ENCODE data around the gene CCDC197. TPM values are rescaled to one million over a fixed set of nuclear protein-coding genes. Genes with fewer than 3 reads are reported as not detected.

CCDC197 gene
- total and polyA plus RNA-seq, 9 of the 15 experiments (the other 6 are each of a cell fraction or from before 2014, with no cell fraction given), result not detected

DNA sequence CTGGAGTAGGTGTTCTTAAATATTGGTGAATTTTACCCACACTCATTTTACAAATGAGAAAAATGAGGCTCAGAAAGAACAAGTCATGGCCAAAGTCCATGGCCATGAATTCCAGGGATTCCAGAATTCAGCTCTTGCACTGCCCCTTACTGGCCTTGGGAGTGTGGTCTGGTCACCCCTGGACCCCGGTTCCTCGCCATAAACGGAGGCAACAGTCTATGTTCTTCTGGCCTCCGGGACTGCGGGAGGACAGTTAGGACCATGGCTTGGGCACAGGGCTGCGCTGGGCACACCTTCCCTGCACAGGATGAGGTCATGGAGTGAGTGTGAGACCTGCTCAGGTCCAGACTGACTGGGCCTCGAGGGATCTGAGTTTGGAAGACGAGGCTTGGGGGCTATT is 6.9 kb downstream of the CCDC197 start:
- DNase-seq (ENCODE audit: extremely low read depth in 1 of 4, low spot score in 3 of 4) (no peak), ATAC-seq (no peak), FAIRE-seq (no peak)
- no peaks in the 10 kb centered on the region for H3K79me2 ChIP-seq (ENCODE audit: control insufficient read depth, insufficient read depth, low read length)
- peaks cover 5% of the 10 kb centered on the region; the same call in 1 of the 2 replicates for H4K20me1 ChIP-seq (replicated peaks; ENCODE audit: control insufficient read depth, insufficient read depth, low read length)
- TF ChIP-seq ZNF586 (CRISPR knock-in tag; conservative IDR thresholded peaks at IDR 0.05) (no peak), ATF1 (CRISPR knock-in tag; IDR thresholded peaks at IDR 0.05) (no peak), ATF1 (tag; IDR thresholded peaks at IDR 0.05) (no peak), RUNX1 (IDR thresholded peaks at IDR 0.05; ENCODE audit: low read depth) (no peak), POLR2G (IDR thresholded peaks at IDR 0.05; ENCODE audit: low read depth, low read length) (no peak)
- TF ChIP-seq, protein P1, sequence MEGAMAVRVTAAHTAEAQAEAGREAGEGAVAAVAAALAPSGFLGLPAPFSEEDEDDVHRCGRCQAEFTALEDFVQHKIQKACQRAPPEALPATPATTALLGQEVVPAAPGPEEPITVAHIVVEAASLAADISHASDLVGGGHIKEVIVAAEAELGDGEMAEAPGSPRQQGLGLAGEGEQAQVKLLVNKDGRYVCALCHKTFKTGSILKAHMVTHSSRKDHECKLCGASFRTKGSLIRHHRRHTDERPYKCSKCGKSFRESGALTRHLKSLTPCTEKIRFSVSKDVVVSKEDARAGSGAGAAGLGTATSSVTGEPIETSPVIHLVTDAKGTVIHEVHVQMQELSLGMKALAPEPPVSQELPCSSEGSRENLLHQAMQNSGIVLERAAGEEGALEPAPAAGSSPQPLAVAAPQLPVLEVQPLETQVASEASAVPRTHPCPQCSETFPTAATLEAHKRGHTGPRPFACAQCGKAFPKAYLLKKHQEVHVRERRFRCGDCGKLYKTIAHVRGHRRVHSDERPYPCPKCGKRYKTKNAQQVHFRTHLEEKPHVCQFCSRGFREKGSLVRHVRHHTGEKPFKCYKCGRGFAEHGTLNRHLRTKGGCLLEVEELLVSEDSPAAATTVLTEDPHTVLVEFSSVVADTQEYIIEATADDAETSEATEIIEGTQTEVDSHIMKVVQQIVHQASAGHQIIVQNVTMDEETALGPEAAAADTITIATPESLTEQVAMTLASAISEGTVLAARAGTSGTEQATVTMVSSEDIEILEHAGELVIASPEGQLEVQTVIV (CRISPR knock-in tag; IDR thresholded peaks at IDR 0.05; ENCODE audit: borderline replicate concordance), result no peak
- H3K9ac ChIP-seq (ENCODE audit: insufficient read depth in 1 of 2, low read depth in 2 of 2, low read length in 2 of 2), result no peak overlapping the region
- no peak overlapping the region for H3K4me2 ChIP-seq (ENCODE audit: insufficient read depth, low read length)
- ChIA-PET POLR2A (interaction anchor here (0.6 kb wide), 1 partner anchor 77 kb away, joined by 3 read pairs; the partner anchor contains the start of genes DDX24 and IFI27L1), CTCF (ENCODE audit: low intra/inter-chr PET ratio) (no interaction called here)
- intact Hi-C loops (cut with micrococcal nuclease), result loop anchor here (5.0 kb wide), 2 partner anchors 67 to 347 kb away; no protein-coding TSS in a partner anchor
- H3K36me3 ChIP-seq (ENCODE audit: control insufficient read depth, insufficient read depth, low read length), result no peaks in the 10 kb centered on the region
- WGBS (ENCODE audit: insufficient coverage, low coverage, missing lambda C conversion rate), result 0% methylated on average over 8 of the region's 8 CpGs
- peaks cover 0 to 11% of the 10 kb centered on the region in 2 experiments; a peak in 2 of 5 replicates for H3K27me3 ChIP-seq (ENCODE audit: control insufficient read depth in 2 of 2, insufficient read depth in 2 of 2, low read length in 2 of 2)
- H3K27ac ChIP-seq (ENCODE audit: extremely low read depth, low read depth, low read length), result no peak overlapping the region
- BruUV-seq (replicated peaks), result no TSS peak
- H3K4me3 ChIP-seq, result no peak overlapping the region
- no peak overlapping the region for H2AFZ ChIP-seq (ENCODE audit: low read depth, low read length)
- peaks cover 0 to 6% of the 10 kb centered on the region in 2 experiments; a peak in 2 of 5 replicates for H3K4me1 ChIP-seq (replicated peaks in 1 of 2; ENCODE audit: control insufficient read depth in 2 of 2, insufficient read depth in 2 of 2, low read length in 2 of 2)
- no peaks in the 10 kb centered on the region for H3K9me1 ChIP-seq (ENCODE audit: control insufficient read depth, insufficient read depth, low read length)
- no peaks in the 10 kb centered on the region for H3K9me3 ChIP-seq (replicated peaks; ENCODE audit: control insufficient read depth, insufficient read depth, low read depth, low read length)
- in situ Hi-C loops (cut with MboI), result loop anchor here (5.0 kb wide), 1 partner anchor 62 kb away; no protein-coding TSS in a partner anchor
